ENCODE measurements around the gene COL28A1. TPM values are rescaled to one million over a fixed set of nuclear protein-coding genes. Genes with fewer than 3 reads are reported as not detected.

Gene COL28A1
- total RNA-seq, 4 donors from 2014 or later = 1.6 to 10.5 (median 3.2) TPM

GRCh38 chr7:7375538-7375937 lies 160.1 kb downstream of the COL28A1 start:
- 63 to 76% methylated on average over 4 of the region's 4 CpGs for WGBS, 2 donors
- intact Hi-C loops (cut with DNase I; ENCODE audit: low total_unique reads) = no loop called here
- no peak for DNase-seq (ENCODE audit: low spot score in 2 of 2)
- H3K4me3 ChIP-seq (ENCODE audit: low read depth, poor library complexity, severe bottlenecking) = no peak overlapping the region
- TF ChIP-seq POLR2A (IDR thresholded peaks at IDR 0.05) = no peak
- TF ChIP-seq CTCF (IDR thresholded peaks at IDR 0.05) = no peak

GRCh38 chr7:7370076-7370475 lies 165.6 kb downstream of the COL28A1 start:
- intact Hi-C loops (cut with DNase I; ENCODE audit: low total_unique reads) = no loop called here
- TF ChIP-seq POLR2A (IDR thresholded peaks at IDR 0.05) (no peak), CTCF (IDR thresholded peaks at IDR 0.05) (no peak)
- H3K4me3 ChIP-seq (ENCODE audit: low read depth, poor library complexity, severe bottlenecking) = no peak overlapping the region
- WGBS, 2 donors = 92 to 95% methylated on average over 2 of the region's 2 CpGs
- DNase-seq (ENCODE audit: low spot score in 2 of 2) = no peak

GRCh38 chr7:7369134-7369533 lies 166.5 kb downstream of the COL28A1 start:
- 84 to 92% methylated on average over 2 of the region's 2 CpGs for WGBS, 2 donors
- no peak for DNase-seq (ENCODE audit: low spot score in 2 of 2)
- TF ChIP-seq POLR2A (IDR thresholded peaks at IDR 0.05) (no peak), CTCF (IDR thresholded peaks at IDR 0.05) (no peak)
- intact Hi-C loops (cut with DNase I; ENCODE audit: low total_unique reads) = no loop called here
- H3K4me3 ChIP-seq (ENCODE audit: low read depth, poor library complexity, severe bottlenecking) = no peak overlapping the region

GRCh38 chr7:7354674-7355073 lies 181.0 kb downstream of the COL28A1 start:
- peak in 1 of 2 donors; percentile 40 for DNase-seq (ENCODE audit: low spot score in 2 of 2)
- WGBS, 2 donors = 27 to 28% methylated on average over 3 of the region's 3 CpGs
- H3K4me3 ChIP-seq (ENCODE audit: low read depth, poor library complexity, severe bottlenecking) = no peak overlapping the region
- intact Hi-C loops (cut with DNase I; ENCODE audit: low total_unique reads) = no loop called here
- TF ChIP-seq POLR2A (IDR thresholded peaks at IDR 0.05) (no peak), CTCF (IDR thresholded peaks at IDR 0.05) (no peak)

- TF ChIP-seq CTCF (IDR thresholded peaks at IDR 0.05) (no peak), POLR2A (IDR thresholded peaks at IDR 0.05) (no peak)
- H3K4me3 ChIP-seq (ENCODE audit: low read depth, poor library complexity, severe bottlenecking) = no peak overlapping the region
- no peak for DNase-seq (ENCODE audit: low spot score in 2 of 2)
- 42 to 44% methylated on average over 3 of the region's 3 CpGs for WGBS, 2 donors
- intact Hi-C loops (cut with DNase I; ENCODE audit: low total_unique reads) = no loop called here
Observed at GRCh38 chr7:7352845-7353244, 182.8 kb downstream of the COL28A1 start.

GRCh38 chr7:7351832-7352231 lies 183.8 kb downstream of the COL28A1 start:
- DNase-seq (ENCODE audit: low spot score in 2 of 2) = no peak
- no peak overlapping the region for H3K4me3 ChIP-seq (ENCODE audit: low read depth, poor library complexity, severe bottlenecking)
- TF ChIP-seq CTCF (IDR thresholded peaks at IDR 0.05) (no peak), POLR2A (IDR thresholded peaks at IDR 0.05) (no peak)
- intact Hi-C loops (cut with DNase I; ENCODE audit: low total_unique reads) = no loop called here
- WGBS, 2 donors = 0% methylated on average over 1 of the region's 1 CpG

Data from lower leg skin (tissue), 4 donors.